SK-N-SH (cell line): ENCODE data around the gene AKAP12. TPM values are rescaled to one million over a fixed set of nuclear protein-coding genes. Genes with fewer than 3 reads are reported as not detected.

ENCODE experiments used
- CTCF ChIA-PET: fragments of 300-600, 350-600 bp; formaldehyde crosslinking; extraction: SDS; loops from one replicate; lab custom pipeline; 2021; lab: Yijun Ruan, JAX
- POLR2A ChIA-PET: fragments of 350-600 bp; sonication (Branson Sonifier 250); formaldehyde crosslinking; extraction: SDS; loops from one replicate; lab custom pipeline; 2020; ENCODE audit warnings: antibody characterized with exemption, inconsistent platforms; lab: Yijun Ruan, JAX
- DNase-seq: peaks from one replicate; pipeline ENCODE4 v3.0.0; 2012
- H2AFZ ChIP-seq: fragments of 200-600 bp; sonication (generic); 2 replicates; pipeline ENCODE4 v1.8.1; 2016; ENCODE audit warnings: antibody characterized with exemption, mild to moderate bottlenecking, low read depth
- H3F3A ChIP-seq: fragments of 200-600 bp; sonication (generic); replicated peaks from 2 replicates; pipeline ENCODE3; 2016; ENCODE audit warnings: antibody characterized with exemption, mild to moderate bottlenecking; ENCODE audit not compliant: insufficient read depth
- H3K27ac ChIP-seq, 2 experiments: fragments of 200-500 bp in 1 of 2; fragments of 200-600 bp in 1 of 2; sonication (Bioruptor generic) in 1 of 2; sonication (generic), shearing (Covaris generic) in 1 of 2; 2 replicates each; pipeline versions ENCODE4 v1.5.1 to v1.6.1; 2014 to 2016; ENCODE audit warnings: low read depth in 2 of 2, inconsistent platforms in 1 of 2, low read length in 1 of 2, mild to moderate bottlenecking in 1 of 2, mixed read lengths in 1 of 2
- H3K27me3 ChIP-seq: fragments of 200-600 bp; sonication (generic), shearing (Covaris generic); 2 replicates; pipeline ENCODE4 v1.6.1; 2016; ENCODE audit warnings: mixed run types; ENCODE audit not compliant: insufficient read depth
- H3K36me3 ChIP-seq, 2 experiments: fragments of 200-500 bp in 1 of 2; fragments of 200-600 bp in 1 of 2; sonication (Bioruptor generic) in 1 of 2; sonication (generic) in 1 of 2; replicated peaks in 1 of 2; 2 replicates each; pipeline versions ENCODE3 to v1.5.1; 2014 to 2016; ENCODE audit warnings: low read length in 1 of 2, mild to moderate bottlenecking in 1 of 2; ENCODE audit not compliant: insufficient read depth in 2 of 2, control insufficient read depth in 1 of 2
- H3K4me1 ChIP-seq, 2 experiments: fragments of 200-500 bp in 1 of 2; fragments of 200-600 bp in 1 of 2; sonication (Bioruptor generic) in 1 of 2; sonication (generic), shearing (Covaris generic) in 1 of 2; 2 replicates each; pipeline versions ENCODE4 v1.5.1 to v1.6.1; 2014 to 2016; ENCODE audit warnings: low read depth in 1 of 2, low read length in 1 of 2, mixed run types in 1 of 2; ENCODE audit not compliant: insufficient read depth in 2 of 2, control insufficient read depth in 1 of 2
- H3K4me2 ChIP-seq: fragments of 200-600 bp; sonication (generic), shearing (Covaris generic); 2 replicates; pipeline ENCODE4 v1.6.1; 2017; ENCODE audit warnings: mixed run types
- H3K4me3 ChIP-seq, 2 experiments: fragments of 200-500 bp in 1 of 2; fragments of 200-600 bp in 1 of 2; sonication (Bioruptor generic) in 1 of 2; sonication (generic), shearing (Covaris generic) in 1 of 2; 2 replicates each; pipeline versions ENCODE4 v1.5.1 to v1.8.1; 2014 to 2016; ENCODE audit warnings: low read depth in 2 of 2, inconsistent platforms in 1 of 2, low read length in 1 of 2, mild to moderate bottlenecking in 1 of 2, mixed read lengths in 1 of 2, moderate library complexity in 1 of 2
- H3K79me2 ChIP-seq: fragments of 200-600 bp; sonication (generic); 2 replicates; pipeline ENCODE4 v1.8.1; 2017; ENCODE audit warnings: mild to moderate bottlenecking; ENCODE audit not compliant: insufficient read depth
- H3K9ac ChIP-seq: fragments of 200-600 bp; sonication (generic); 2 replicates; pipeline ENCODE4 v1.6.1; 2017; ENCODE audit warnings: mixed run types
- H3K9me2 ChIP-seq: fragments of 200-600 bp; sonication (generic); 2 replicates; pipeline ENCODE4 v1.6.1; 2017; ENCODE audit warnings: mixed run types
- H3K9me3 ChIP-seq: fragments of 200-600 bp; sonication (generic); 2 replicates; pipeline ENCODE4 v1.6.1; 2017; ENCODE audit warnings: mixed run types, mild to moderate bottlenecking, moderate library complexity
- H4K20me1 ChIP-seq: fragments of 200-600 bp; sonication (generic); 2 replicates; pipeline ENCODE4 v1.6.1; 2017; ENCODE audit warnings: mild to moderate bottlenecking, mixed run types; ENCODE audit not compliant: insufficient read depth
- CHD2 ChIP-seq: fragments of 150-350 bp; IDR thresholded peaks from 2 replicates; pipeline ENCODE4 v1.6.1; 2018; ENCODE audit warnings: low read length; ENCODE audit not compliant: partially characterized antibody
- ELF1 ChIP-seq: IDR thresholded peaks from 2 replicates; pipeline ENCODE4 v1.4.0; 2012
- FOSL2 ChIP-seq: IDR thresholded peaks from 2 replicates; pipeline ENCODE4 v1.4.0; 2012; ENCODE audit warnings: low read depth, mild to moderate bottlenecking, moderate library complexity, borderline replicate concordance
- FOXJ3 ChIP-seq: sonication (generic); formaldehyde crosslinking; IDR thresholded peaks from 2 replicates; pipeline ENCODE4 v1.5.1; 2020; ENCODE audit warnings: mild to moderate bottlenecking, missing genetic modification reagents
- FOXM1 ChIP-seq: IDR thresholded peaks from 2 replicates; pipeline ENCODE4 v1.4.0; 2012; ENCODE audit warnings: low read depth, mild to moderate bottlenecking
- GATA2 ChIP-seq: sonication (generic); formaldehyde crosslinking; IDR thresholded peaks from 2 replicates; pipeline ENCODE4 v1.5.0; 2020; ENCODE audit warnings: mild to moderate bottlenecking, missing genetic modification reagents
- MXI1 ChIP-seq: IDR thresholded peaks from 2 replicates; pipeline ENCODE4 v1.6.1; 2012; ENCODE audit warnings: mild to moderate bottlenecking, low read depth, low read length, improper control_type of control experiment
- NFIC ChIP-seq: IDR thresholded peaks from 2 replicates; pipeline ENCODE4 v1.4.0; 2012; ENCODE audit warnings: borderline replicate concordance
- PBX3 ChIP-seq: IDR thresholded peaks from 2 replicates; pipeline ENCODE4; 2012
- RCOR1 ChIP-seq: fragments of 150-350 bp; IDR thresholded peaks from 2 replicates; pipeline ENCODE4 v1.6.1; 2017; ENCODE audit warnings: antibody characterized with exemption, low read length
- RFX5 ChIP-seq: IDR thresholded peaks from 2 replicates; pipeline ENCODE4 v1.6.1; 2012; ENCODE audit warnings: mild to moderate bottlenecking, improper control_type of control experiment, low read length
- RXRA ChIP-seq: IDR thresholded peaks from 2 replicates; pipeline ENCODE4 v1.4.0; 2012; ENCODE audit warnings: low read depth, mild to moderate bottlenecking, borderline replicate concordance
- SIN3A ChIP-seq: IDR thresholded peaks from 2 replicates; pipeline ENCODE4 v1.6.1; 2012; ENCODE audit warnings: low read depth, mild to moderate bottlenecking, low read length, moderate library complexity, borderline replicate concordance
- SMC3 ChIP-seq: IDR thresholded peaks from 2 replicates; pipeline ENCODE4 v1.6.1; 2012; ENCODE audit warnings: low read depth, low read length, improper control_type of control experiment
- TEAD4 ChIP-seq: IDR thresholded peaks from 2 replicates; pipeline ENCODE4 v1.4.0; 2012; ENCODE audit warnings: mild to moderate bottlenecking, borderline replicate concordance; ENCODE audit not compliant: insufficient read depth
- USF2 ChIP-seq: fragments of 150-350 bp; IDR thresholded peaks from 2 replicates; pipeline ENCODE4 v1.6.1; 2017; ENCODE audit warnings: antibody characterized with exemption, low read length, low read depth, borderline replicate concordance
- ZBTB33 ChIP-seq: IDR thresholded peaks from 2 replicates; pipeline ENCODE4 v1.4.0; 2012; ENCODE audit warnings: low read depth, borderline replicate concordance
- WGBS: methylation state at CpG from one replicate; pipeline ENCODE4 v1.1.6; 2017; ENCODE audit warnings: low lambda C conversion rate; 5-methylcytosine and 5-hydroxymethylcytosine counted together
- polyA plus RNA-seq, 3 experiments: library from polyadenylated mRNA; depleted of rRNA; stranded (reverse); fragments of >200 nt; gene quantifications; 2 replicates each; pipeline ENCODE4 v1.2.3, GENCODE V29; 2012
- TF ChIP-seq, protein P1 (sequence below): IDR thresholded peaks from 2 replicates; pipeline ENCODE4 v1.4.0; 2012; ENCODE audit warnings: low read depth, borderline replicate concordance

Gene AKAP12
- polyA plus RNA-seq, 1 of the 3 experiments (the other 2 are of a cell fraction): 46.5 TPM

- H3K27me3 ChIP-seq: no peaks in the 10 kb centered on the region
- ChIA-PET CTCF (no interaction called here), POLR2A (no interaction called here)
- WGBS: 90% methylated on average over 6 of the region's 6 CpGs
- H3K4me3 ChIP-seq: no peak overlapping the region
- H3K36me3 ChIP-seq: no peaks in the 10 kb centered on the region
- no peak overlapping the region for H3K4me2 ChIP-seq
- TF ChIP-seq ZBTB33 (no peak), GATA2 (CRISPR knock-in tag) (no peak), SIN3A (no peak), FOXJ3 (CRISPR knock-in tag) (no peak), CHD2 (no peak)
- peaks cover 6% of the 10 kb centered on the region; the same call in 1 of the 2 replicates for H4K20me1 ChIP-seq
- H3K4me1 ChIP-seq: peaks cover 0 to 11% of the 10 kb centered on the region in 2 experiments; a peak in 2 of 4 replicates
- H3K9me3 ChIP-seq: no peaks in the 10 kb centered on the region
- no peak overlapping the region for H2AFZ ChIP-seq
- peaks cover 10% of the 10 kb centered on the region for H3K79me2 ChIP-seq
- H3K27ac ChIP-seq: no peak overlapping the region
- no peak for DNase-seq
- no peaks in the 10 kb centered on the region for H3K9me2 ChIP-seq
- no peak overlapping the region for H3K9ac ChIP-seq
- peaks cover 8% of the 10 kb centered on the region for H3F3A ChIP-seq
Measured at GRCh38 chr6:151236668-151237401, 2.9 kb upstream of the AKAP12 start.

- peak overlapping the region; percentile 76; the same call in 1 of the 2 replicates for H3K9ac ChIP-seq
- peaks cover 14% of the 10 kb centered on the region; the same call in 1 of the 2 replicates for H4K20me1 ChIP-seq
- H3K27me3 ChIP-seq: no peaks in the 10 kb centered on the region
- no peak for TF ChIP-seq CHD2
- TF ChIP-seq NFIC: no peak
- TF ChIP-seq FOSL2: no peak
- TF ChIP-seq RFX5: no peak
- no peak; the same call in 1 of the 2 replicates for TF ChIP-seq SIN3A
- TF ChIP-seq USF2: no peak
- TF ChIP-seq SMC3: no peak
- TF ChIP-seq MXI1: no peak
- TF ChIP-seq TEAD4: no peak
- TF ChIP-seq, protein P1, sequence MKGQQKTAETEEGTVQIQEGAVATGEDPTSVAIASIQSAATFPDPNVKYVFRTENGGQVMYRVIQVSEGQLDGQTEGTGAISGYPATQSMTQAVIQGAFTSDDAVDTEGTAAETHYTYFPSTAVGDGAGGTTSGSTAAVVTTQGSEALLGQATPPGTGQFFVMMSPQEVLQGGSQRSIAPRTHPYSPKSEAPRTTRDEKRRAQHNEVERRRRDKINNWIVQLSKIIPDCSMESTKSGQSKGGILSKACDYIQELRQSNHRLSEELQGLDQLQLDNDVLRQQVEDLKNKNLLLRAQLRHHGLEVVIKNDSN: peak; percentile 68
- no peak for TF ChIP-seq GATA2 (CRISPR knock-in tag)
- no peak for TF ChIP-seq PBX3
- TF ChIP-seq RCOR1: no peak
- no peak for TF ChIP-seq ELF1
- TF ChIP-seq RXRA: no peak
- TF ChIP-seq FOXM1: no peak
Measured at GRCh38 chr6:151240036-151240685, 394 bp downstream of the AKAP12 start.

More at GRCh38 chr6:151240036-151240685, 394 bp downstream of the AKAP12 start:
- Histone ChIP-seq H3K79me2 (peaks cover 43% of the 10 kb centered on the region), H3K9me3 (no peaks in the 10 kb centered on the region), H3K4me2 (peak overlapping the region; percentile 83), H3K4me3 (peak overlapping the region; percentile 76), H3F3A (peaks cover 14% of the 10 kb centered on the region), H3K36me3 (peaks cover 0 to 3% of the 10 kb centered on the region in 2 experiments), H3K27ac (peak overlapping the region; percentile 34 to 55; a peak in 3 of 4 replicates), H2AFZ (peak overlapping the region; percentile 68; the same call in 1 of the 2 replicates), H3K9me2 (no peaks in the 10 kb centered on the region), H3K4me1 (peaks cover 7 to 20% of the 10 kb centered on the region in 2 experiments; a peak in 3 of 4 replicates)
- ChIA-PET CTCF (interaction anchor here (0.9 to 5.1 kb wide), 4 partner anchors 25 to 226 kb away, joined by 3 to 26 read pairs (median 4); no protein-coding TSS in a partner anchor), POLR2A (no interaction called here)
- peak; percentile 84 for DNase-seq
- WGBS: 1% methylated on average over 22 of the region's 60 CpGs
